GM18867 (cell line): ENCODE measurements around the gene FLYWCH1.

Source experiments
- ATAC-seq: cut with Tn5 transposase; IDR thresholded peaks from one replicate; pipeline ENCODE4 v1.9.1; 2021; ENCODE audit warnings: mild to moderate bottlenecking, moderate library complexity; ENCODE audit not compliant: unreplicated experiment

FLYWCH1 gene

GRCh38 chr16:2966808-2967191 lies 55.1 kb downstream of the FLYWCH1 start:
- no peak for ATAC-seq

- ATAC-seq, result no peak
Observed at GRCh38 chr16:2967211-2967631, 55.5 kb downstream of the FLYWCH1 start.

- no peak for ATAC-seq
Observed at GRCh38 chr16:2967721-2968161, 56.0 kb downstream of the FLYWCH1 start.

- ATAC-seq, result no peak
Observed at GRCh38 chr16:2968368-2968737, 56.6 kb downstream of the FLYWCH1 start.

- peak; percentile 66 for ATAC-seq
Observed at GRCh38 chr16:2968738-2969544, 57.2 kb downstream of the FLYWCH1 start, which contains the start of gene PAQR4. Gene PAQR4, plus strand, starts transcription at chr16:2969348. Its CDS starts 327 bp downstream, at chr16:2969675.

GRCh38 chr16:2969545-2970521 lies 58.1 kb downstream of the FLYWCH1 start:
- peak; percentile 39 for ATAC-seq

- no peak for ATAC-seq
Observed at GRCh38 chr16:2970563-2970962, 58.8 kb downstream of the FLYWCH1 start.

GRCh38 chr16:2971134-2971984 lies 59.6 kb downstream of the FLYWCH1 start:
- ATAC-seq, result no peak

GRCh38 chr16:2971985-2972784 lies 60.5 kb downstream of the FLYWCH1 start:
- ATAC-seq, result no peak

- ATAC-seq, result no peak
Observed at GRCh38 chr16:2973093-2973492, 61.4 kb downstream of the FLYWCH1 start.

- no peak for ATAC-seq
Observed at GRCh38 chr16:2973605-2974318, 62.0 kb downstream of the FLYWCH1 start.

GRCh38 chr16:2974319-2975056 lies 62.8 kb downstream of the FLYWCH1 start:
- no peak for ATAC-seq

- ATAC-seq, result no peak
Observed at GRCh38 chr16:2975161-2975795, 63.5 kb downstream of the FLYWCH1 start.

- no peak for ATAC-seq
Observed at GRCh38 chr16:2976201-2976600, 64.5 kb downstream of the FLYWCH1 start.

- ATAC-seq, result no peak
Observed at GRCh38 chr16:2976673-2977072, 64.9 kb downstream of the FLYWCH1 start.

GRCh38 chr16:2977440-2977839 lies 65.7 kb downstream of the FLYWCH1 start:
- no peak for ATAC-seq

- no peak for ATAC-seq
Observed at GRCh38 chr16:2979669-2980226, 68.0 kb downstream of the FLYWCH1 start.
